HuH-7.5 (cell line): ENCODE results near the gene DCC.
"Not testable (repeated sequence)": the region's sequence is repeated elsewhere in the genome, so short reads cannot be mapped to it uniquely, and the experiment has no call there.

Experiments used
- DNase-seq: peaks from one replicate; pipeline ENCODE4 v3.0.0; 2011; ENCODE audit warnings: low spot score

DCC gene

DNA sequence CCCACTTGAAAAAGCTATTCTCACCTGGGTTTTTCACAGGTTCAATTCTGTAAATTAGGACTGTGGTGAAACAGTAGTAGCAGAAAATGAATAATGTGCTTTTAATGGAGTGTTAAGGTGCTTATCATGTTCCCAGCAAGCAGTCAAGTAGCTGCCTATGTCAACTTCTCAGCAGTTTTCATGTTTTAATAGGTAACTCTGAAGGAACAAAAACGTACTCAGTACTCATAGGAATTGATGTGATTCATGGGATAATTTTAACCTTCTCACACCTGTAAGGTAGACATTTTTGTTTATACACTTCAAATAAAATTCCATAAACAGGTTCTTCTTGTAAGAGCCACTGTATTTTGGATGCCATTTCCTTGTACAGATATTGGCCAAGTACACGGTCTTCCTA, 1082.9 kb downstream of the DCC start:
- DNase-seq = no peak

DNA sequence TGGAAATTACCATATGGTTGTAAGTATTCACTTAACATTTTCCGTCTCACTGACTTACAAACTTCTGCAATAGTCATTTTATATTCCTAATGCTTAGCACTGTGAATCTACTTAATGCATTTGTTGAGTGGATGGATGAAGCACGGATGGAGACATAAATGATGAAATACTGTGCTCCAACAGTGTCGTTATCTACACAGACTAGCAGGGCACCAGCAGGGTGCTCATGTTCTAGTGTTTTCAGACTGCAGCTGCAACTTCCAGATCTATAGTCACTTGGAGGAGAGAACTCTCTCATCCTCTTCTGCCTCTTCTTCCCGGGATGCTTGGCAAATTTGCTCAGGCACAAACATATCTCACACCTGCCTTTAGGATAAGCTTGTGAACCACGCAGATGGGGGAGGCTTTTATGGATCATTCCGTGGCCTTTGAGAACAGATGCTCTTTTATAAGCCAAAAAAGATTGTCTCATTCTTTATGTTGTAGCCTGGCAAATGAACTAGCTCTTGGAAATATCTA, 1086.7 kb downstream of the DCC start:
- no peak for DNase-seq

DNA sequence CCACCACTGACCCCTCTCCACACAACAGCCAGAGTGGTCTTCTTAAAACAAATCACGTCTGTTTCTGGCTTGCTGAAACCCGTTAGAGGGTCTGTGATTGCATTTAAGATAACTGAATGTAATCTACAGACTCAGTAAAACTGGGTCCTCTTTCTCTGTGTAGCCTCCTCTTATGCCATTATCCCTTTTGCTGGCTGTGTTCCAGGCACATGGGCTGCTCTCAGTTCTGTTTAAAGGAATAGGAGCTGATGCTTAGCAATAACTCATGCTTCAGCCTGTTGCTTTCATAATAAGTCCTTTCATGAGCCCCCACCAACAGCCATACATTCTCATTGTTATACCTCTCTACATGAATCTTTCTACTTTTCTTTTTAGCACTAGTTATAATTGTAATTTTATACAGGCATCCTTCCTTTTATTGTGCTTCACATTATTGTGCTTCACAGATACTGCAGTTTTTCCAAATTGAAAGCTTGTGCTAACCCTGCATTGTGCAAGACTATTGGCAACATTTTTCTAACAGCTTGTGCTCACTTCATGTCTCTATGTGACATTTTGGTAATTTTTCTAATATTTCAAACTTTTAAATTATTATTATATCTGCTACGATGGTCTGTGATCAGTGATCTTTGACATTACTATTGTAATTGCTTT, 1101.9 kb downstream of the DCC start:
- DNase-seq = no peak

DNA sequence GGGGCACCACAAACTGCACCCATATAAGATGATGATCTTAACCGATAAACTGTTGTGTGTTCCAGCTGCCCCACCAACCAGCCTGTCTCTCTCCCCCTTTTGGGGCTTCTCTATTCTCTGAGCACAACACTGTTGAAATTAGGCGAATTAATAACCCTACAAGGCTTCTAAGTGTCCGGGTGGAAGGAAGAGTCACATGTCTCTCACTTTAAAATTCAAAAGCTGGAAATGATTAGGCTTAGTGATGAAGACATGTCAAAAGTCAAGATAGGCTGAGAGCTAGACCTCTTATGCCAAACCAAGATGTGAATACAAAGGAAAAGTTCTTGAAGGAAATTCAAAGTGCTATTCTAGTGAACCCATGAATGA, 1102.4 kb downstream of the DCC start:
- DNase-seq = no peak

DNA sequence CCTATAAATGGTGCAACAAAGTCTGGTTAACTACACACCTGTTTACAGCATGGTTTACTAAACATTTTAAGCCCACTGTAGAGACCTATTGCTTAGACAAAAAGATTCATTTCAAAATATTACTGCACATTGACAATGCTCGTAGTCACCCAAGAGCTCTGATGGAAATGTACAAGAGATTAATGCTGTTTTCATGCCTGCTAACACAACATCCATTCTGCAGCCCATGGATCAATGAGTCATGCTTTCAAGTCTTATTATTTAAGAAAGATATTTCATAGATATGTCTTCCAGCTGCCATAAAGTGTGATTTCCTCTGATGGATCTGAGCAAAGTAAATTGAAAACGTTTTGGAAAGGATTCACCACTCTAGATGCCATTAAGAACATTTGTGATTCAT, 1103.3 kb downstream of the DCC start:
- DNase-seq = no peak

DNA sequence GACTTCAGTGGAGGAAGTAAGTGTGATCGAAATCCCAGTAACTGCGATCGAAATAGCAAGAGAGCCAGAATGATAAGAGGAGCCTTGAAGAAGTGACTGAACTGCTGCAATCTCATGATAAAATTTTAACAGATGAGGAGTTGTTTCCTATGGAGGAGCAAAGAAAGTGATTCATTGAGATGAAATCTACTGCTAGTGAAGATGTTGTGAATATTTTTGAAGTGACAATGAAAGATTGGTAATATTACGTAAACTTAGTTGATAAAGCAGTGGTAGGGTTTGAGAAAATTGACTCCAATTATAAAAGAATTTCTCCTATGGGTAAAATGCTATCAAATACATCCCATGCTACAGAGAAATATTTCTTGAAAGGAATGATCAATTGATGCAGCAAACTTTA, 1103.8 kb downstream of the DCC start:
- DNase-seq = no peak

DNA sequence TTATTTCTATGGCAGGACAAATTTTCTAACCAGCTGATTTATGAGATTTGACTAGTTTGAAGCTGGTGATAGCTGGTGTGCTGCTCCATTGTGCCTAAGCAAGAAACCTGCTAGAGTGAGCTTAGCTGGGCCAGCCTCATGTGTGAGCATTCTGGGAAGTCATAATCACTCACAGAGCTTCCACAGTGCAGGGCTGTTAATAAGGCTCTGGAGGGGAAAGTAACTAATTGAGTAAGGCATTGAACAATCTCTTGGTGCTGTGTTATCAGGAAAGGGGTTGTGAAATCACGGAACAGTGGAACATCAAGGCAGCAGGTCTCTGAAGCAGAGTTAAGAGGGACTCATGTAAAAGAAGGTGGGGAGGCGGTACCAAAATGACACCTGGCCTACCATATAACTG, 1111.9 kb downstream of the DCC start:
- DNase-seq = no peak

DNA sequence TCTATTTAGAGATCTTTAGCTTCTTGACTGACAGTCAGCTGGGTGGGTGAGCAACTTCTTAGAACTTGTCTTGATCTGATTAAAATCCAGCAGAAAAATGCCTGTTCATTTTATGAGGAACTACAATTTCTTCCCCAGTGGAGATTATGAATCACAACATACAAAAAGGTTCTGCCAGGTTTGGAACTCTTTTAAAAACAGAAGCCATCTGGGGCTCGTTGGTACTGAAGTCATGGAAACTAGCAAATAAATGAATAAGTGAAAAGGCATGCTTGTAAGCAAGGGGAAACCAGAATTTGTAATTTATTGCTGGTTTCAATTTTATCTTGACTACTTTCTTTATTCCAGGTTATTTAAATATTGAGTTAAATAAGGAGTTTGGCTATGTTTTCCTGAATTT, 1117.1 kb downstream of the DCC start:
- no peak for DNase-seq

DNA sequence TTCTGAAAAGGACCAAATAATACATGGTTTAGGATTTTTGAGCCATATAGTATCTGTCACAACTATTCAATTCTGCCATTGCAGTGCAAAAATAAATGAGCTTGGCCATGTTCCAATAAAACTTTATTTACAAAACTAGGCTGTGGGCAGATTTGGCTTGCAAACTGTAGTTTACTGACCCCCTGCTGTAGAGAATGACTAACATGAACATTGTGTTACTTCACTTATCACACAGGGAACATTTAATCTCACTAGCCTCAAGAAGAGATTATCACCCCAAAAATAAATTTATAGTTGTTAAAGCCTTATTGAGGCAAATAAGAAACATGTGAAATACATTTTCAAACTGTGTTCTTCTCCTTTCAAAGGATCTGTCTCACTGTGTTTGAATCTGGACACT, 1118.3 kb downstream of the DCC start:
- no peak for DNase-seq

DNA sequence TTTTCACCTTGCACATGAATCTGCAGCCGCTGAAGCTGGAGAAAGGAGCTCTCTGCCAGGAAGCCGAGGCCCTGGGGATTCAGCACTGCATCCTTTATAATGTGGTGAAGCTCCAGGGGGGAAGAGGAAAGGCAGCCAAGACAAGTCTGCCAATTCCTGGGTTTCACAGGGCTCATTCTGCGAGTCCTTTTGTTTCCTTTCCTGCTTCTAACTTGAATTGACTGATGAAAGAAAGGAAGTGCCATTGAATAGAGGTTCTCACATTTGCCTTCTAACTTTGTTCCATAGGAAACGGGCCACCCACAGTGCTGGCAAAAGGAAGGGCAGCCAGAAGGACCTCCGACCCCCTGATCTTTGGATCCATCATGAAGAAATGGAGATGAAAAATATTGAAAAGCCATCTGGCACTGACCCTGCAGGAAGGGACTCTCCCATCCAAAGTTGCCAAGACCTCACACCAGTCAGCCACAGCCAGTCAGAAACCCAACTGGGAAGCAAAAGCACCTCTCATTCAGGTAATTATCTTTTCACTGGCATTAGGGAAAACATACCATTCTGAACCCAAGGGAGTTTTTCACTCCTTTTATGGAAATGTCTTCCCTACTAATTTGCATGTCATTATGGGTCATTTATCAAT, 1119.1 kb downstream of the DCC start:
- DNase-seq = no peak

DNA sequence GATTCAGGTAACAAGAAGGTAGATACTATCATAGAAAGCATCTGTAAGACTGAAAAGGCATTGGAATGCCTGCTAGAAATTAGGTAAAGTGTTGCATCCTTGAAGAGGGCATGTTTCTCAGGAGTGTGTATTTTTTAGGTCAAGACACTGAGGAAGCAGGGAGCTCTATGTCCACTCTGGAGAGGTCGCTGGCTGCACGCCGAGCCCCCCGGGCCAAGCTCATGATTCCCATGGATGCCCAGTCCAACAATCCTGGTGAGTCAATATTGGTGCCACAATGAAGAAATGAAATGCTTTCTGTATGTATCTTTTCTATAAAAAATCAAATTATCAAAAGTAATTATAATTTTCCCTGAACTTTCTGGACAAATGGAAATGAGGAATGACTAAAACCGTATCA, 1127.8 kb downstream of the DCC start:
- no peak for DNase-seq

DNA sequence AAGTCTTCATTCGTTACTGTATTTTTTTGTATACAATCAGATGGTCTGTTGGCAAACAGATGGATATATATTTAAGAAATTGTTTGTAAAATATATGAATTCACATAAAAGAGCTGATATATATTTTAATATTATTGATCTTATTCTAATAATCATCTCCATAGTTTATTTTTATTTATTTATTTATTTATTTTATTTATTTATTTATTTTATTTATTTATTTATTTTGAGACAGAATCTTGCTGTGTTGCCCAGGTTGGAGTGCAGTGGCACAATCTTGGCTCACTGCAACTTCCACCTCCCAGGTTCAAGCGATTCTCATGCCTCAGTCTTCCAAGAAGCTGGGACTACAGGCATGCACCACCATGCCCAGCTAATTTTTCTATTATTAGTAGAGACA, 1128.2 kb downstream of the DCC start:
- DNase-seq = not testable (repeated sequence)

DNA sequence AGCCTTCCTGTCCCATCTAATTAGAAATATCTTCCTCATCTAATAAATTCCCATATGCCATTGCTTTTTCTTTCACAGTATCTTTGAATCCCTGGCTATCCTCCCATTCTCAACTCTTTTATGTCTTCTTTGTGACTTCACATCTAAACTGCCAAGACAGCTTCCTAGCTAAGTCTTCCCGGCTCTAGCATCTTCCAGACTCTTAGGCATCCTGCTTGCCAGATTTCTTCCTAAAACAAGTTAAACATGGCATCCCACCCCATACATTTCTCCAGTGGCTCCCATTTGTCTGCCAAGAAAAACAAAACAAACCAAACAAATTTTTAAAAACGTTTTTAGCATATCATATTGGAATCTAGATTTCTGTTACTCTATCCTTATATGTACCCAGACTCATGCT, 1132.5 kb downstream of the DCC start:
- no peak for DNase-seq

DNA sequence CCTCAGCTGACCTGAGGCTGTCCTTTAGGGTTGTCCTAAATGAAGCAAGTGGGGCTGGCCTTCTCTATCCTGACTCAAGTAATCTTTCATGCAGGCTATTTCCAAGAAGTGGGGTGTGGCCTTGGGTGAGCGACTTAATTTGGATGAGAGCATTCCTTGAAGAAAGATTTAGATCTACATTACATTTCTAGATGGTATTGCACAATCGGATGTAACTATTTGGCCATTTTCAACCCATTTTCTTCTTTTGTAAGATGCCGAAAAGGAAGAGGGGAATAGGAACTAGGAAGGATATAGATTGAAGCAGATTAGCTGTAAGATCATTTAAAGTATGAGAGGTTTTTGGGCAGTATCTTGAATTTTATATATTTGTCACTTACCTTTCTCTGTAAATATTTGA, 1138.2 kb downstream of the DCC start:
- DNase-seq = no peak

DNA sequence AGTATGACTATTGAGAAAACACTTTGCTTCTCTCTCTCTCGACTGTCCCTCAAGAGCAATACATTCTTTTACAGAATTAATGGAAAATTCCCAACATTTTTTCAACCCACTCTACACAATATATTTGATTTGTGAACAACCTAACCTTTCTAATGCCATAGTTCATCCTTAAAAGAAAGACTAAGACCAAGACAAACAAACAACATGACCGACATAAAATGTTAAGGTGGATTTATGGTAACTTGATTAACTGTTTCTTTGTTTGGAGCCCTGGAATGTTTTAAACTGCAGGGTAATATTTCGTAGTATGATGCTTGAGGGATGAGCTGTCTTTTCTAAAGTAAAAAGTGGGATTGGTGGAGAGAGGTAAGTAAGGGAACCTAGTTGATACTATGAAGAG, 1146.3 kb downstream of the DCC start:
- no peak for DNase-seq

DNA sequence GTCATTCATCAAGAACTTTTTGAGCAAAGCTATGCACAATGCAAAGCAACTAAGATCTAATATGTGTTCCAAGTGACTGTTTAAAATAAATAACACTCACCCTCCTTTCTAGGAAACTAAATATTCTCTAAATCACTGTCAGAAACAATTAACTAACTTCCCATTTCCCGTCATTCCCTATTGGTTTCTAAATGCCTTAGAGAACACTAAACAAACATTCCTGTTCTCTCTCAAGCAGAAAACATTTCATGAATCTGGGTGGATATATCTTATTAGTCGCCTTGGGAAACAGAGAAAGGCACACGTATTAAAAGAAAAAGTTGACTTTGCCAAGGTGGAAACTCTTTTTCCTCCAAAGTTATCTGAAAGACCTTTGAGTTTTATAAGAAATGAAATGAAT, 1149.3 kb downstream of the DCC start:
- no peak for DNase-seq

DNA sequence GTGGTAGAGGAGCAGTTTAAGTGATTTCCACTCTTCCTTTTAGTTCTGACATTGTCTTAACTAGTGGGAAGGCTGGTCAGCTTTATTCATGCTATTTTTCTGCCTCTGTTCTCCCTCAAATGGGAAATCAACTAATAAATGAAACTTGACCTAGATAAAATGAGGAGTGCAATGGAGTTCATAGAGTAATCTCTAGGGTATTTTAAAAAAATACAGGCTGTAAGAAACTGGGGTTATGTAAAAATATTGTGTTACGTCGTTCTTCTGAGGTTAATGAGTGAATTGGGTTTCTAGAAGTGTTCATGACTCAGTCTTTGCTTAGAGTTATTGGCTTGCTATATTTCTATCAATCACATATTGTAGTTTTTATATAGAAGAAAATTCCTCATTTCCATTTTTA, 1150.0 kb downstream of the DCC start:
- DNase-seq = no peak

DNA sequence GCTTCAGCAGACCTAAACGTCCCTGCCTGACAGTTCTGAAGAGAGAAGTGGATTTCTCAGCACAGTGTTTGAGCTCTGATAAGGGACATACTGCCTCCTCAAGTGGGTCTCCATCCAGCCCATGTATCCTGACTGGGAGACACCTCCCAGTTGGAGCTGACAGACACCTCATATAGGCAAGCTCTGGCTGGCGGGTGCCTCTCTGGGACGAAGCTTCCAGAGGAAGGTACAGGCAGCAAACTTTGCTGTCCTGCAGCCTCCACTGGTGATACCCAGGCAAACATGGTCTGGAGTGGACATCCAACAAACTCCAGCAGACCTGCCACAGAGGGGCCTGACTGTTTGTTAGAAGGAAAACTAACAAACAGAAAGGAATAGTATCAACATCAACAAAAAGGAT, 1156.0 kb downstream of the DCC start:
- DNase-seq = no peak

DNA sequence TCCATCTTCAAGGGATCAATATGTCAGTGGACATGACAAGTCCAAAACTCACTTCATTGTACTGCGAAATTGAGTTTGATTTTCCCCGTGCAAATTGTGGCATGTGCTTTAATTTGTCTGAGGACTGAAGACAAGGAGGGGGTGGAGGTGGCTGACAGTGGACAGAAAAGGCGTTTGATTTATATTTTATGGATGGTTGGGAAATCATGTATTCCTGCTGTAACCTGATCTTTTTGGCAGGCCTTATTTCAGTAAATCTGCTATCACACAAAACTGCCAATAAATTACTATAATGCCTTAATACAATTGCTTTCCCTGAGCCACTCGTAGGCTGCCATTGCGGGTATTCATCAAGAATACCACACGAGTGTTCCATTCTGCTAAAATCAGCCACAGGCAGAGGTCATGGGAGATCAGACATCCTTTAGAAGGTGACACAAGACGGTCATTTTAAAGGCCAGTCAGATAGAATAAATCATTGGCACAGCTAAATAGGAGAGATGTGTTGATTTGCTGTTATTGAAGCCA, 1164.0 kb downstream of the DCC start:
- no peak for DNase-seq

DNA sequence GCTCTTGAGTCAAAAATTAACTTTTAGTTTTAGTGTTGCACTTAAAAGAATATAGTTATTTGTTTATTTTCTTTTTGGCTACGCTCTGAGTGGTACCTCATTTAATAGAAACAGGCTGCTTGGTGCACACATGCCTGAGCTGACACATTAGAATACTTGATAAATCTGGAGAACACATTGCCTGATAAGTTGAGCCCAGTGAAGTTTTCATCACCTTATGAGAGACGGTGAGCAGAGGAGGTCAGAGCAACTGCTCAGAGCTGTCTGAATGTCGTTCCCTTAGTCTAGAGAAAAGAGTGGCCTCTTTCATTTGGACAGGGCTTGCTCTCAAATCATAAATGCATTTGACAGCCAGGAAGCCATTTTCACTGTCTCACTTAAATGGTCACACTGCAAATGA, 1168.5 kb downstream of the DCC start:
- no peak for DNase-seq

DNA sequence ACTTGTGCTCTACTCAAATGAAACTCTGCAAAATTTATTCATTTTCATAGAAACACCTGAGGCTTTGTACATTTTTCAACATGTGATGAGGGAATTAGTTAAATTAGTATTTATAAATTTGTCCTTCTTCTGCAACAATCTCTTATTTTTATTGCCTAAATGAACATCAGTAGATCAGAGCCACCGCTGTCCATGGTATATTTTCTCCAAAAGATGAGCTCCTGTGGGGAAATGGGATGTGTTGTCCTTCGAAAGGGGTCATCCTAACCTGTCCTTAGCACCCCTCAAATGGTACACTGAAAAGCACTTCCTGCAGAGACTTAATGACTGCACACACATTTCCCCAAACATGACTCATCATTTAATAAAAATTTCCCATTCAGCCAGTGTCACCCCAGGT, 1169.9 kb downstream of the DCC start:
- no peak for DNase-seq

DNA sequence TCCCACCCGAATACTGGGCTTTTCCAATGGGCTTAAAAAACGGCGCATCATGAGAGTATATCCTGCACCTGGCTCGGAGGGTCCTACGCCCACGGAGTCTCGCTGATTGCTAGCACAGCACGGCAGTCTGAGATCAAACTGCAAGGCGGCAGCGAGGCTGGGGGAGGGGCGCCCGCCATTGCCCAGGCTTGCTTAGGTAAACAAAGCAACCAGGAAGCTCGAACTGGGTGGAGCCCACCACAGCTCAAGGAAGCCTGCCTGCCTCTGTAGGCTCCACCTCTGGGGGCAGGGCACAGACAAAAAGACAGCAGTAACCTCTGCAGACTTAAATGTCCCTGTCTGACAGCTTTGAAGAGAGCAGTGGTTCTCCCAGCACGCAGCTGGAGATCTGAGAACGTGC, 1171.7 kb downstream of the DCC start:
- DNase-seq = not testable (repeated sequence)

DNA sequence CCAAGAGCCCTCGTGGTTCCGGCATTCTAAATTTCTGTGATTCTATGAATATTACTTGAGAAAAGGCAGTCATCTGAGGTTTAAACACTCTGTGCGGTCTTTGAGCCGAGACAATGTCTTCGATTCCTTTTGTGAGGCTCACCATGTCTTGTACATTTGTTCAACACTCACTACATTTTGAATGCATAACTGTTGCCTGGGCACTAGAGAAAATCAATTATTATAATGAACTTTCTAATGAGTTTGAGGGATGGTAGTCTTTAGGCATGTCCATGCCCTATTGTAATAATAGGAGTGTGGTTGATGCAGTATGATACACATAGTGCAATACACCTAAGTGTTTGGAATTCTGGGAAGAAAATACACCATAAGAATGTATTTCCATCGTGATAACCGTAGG, 1181.1 kb downstream of the DCC start:
- no peak for DNase-seq
